CD4-positive, alpha-beta T cell treated with Interleukin-4 for 1 hour (primary cell): ENCODE data around the gene UNK.
A peak's percentile ranks its signal among the peaks of the same experiment; 100 is the strongest.

Source experiments
- DNase-seq, 2 donors: peaks; one replicate each; pipeline ENCODE4 v3.0.0-alpha.2; 2020 to 2022

Gene UNK

GRCh38 chr17:75823257-75824041 lies 38.8 kb downstream of the UNK start:
- no peak for DNase-seq

- DNase-seq, result no peak
Measured at GRCh38 chr17:75824050-75824552, 39.5 kb downstream of the UNK start.

- DNase-seq, result no peak
Measured at GRCh38 chr17:75824666-75825065, 40.1 kb downstream of the UNK start.

GRCh38 chr17:75825149-75825552 lies 40.5 kb downstream of the UNK start:
- no peak for DNase-seq

- DNase-seq, result no peak
Measured at GRCh38 chr17:75825748-75826370, 41.3 kb downstream of the UNK start.

- DNase-seq, result no peak
Measured at GRCh38 chr17:75826561-75827307, 42.1 kb downstream of the UNK start.

GRCh38 chr17:75827308-75828075 lies 42.9 kb downstream of the UNK start:
- DNase-seq, result peak; percentile 64 to 78

GRCh38 chr17:75828076-75828400 lies 43.4 kb downstream of the UNK start:
- DNase-seq, result no peak

GRCh38 chr17:75828741-75829140 lies 44.1 kb downstream of the UNK start:
- DNase-seq, result no peak

- no peak for DNase-seq
Measured at GRCh38 chr17:75829747-75830146, 45.1 kb downstream of the UNK start.

- peak; percentile 28 to 36 for DNase-seq
Measured at GRCh38 chr17:75830164-75831031, 45.8 kb downstream of the UNK start.

GRCh38 chr17:75831032-75831571 lies 46.5 kb downstream of the UNK start:
- no peak for DNase-seq

GRCh38 chr17:75832164-75832651 lies 47.6 kb downstream of the UNK start:
- DNase-seq, result peak; percentile 67 to 72

- peak in 1 of 2 donors; percentile 51 for DNase-seq
Measured at GRCh38 chr17:75832652-75833400, 48.2 kb downstream of the UNK start.

GRCh38 chr17:75834279-75834920 lies 49.8 kb downstream of the UNK start:
- no peak for DNase-seq

GRCh38 chr17:75834928-75835653 lies 50.5 kb downstream of the UNK start:
- no peak for DNase-seq

GRCh38 chr17:75835654-75835987 lies 51.0 kb downstream of the UNK start:
- DNase-seq, result no peak

GRCh38 chr17:75836605-75837004 lies 52.0 kb downstream of the UNK start:
- no peak for DNase-seq

- no peak for DNase-seq
Measured at GRCh38 chr17:75837899-75838298, 53.3 kb downstream of the UNK start.

- no peak for DNase-seq
Measured at GRCh38 chr17:75838410-75838809, 53.8 kb downstream of the UNK start.
